GM12801 (cell line): Measurements from ENCODE around the gene COL27A1.

Experiments used
- CTCF ChIP-seq: IDR thresholded peaks from one replicate; pipeline ENCODE4 v1.5.1; 2011; ENCODE audit warnings: control low read depth; ENCODE audit not compliant: insufficient read length; ENCODE audit errors: extremely low read depth

The COL27A1 gene

GRCh38 chr9:114200721-114201300 is 45.5 kb downstream of the COL27A1 start:
- TF ChIP-seq CTCF: no peak

- TF ChIP-seq CTCF: no peak
These were observed 47.1 kb downstream of the COL27A1 start for GRCh38 chr9:114202396-114202795.

- no peak for TF ChIP-seq CTCF
These were observed 47.5 kb downstream of the COL27A1 start for GRCh38 chr9:114202849-114203248.

- TF ChIP-seq CTCF: no peak
These were observed 48.2 kb downstream of the COL27A1 start for GRCh38 chr9:114203410-114204140.

- TF ChIP-seq CTCF: no peak
These were observed 48.9 kb downstream of the COL27A1 start for GRCh38 chr9:114204265-114204664.

GRCh38 chr9:114205171-114206015 is 50.1 kb downstream of the COL27A1 start:
- TF ChIP-seq CTCF: no peak

GRCh38 chr9:114206221-114206789 is 51.0 kb downstream of the COL27A1 start:
- TF ChIP-seq CTCF: no peak
